ENCODE measurements around the gene NPC1. TPM values are rescaled to one million over a fixed set of nuclear protein-coding genes. Genes with fewer than 3 reads are reported as not detected.
A peak's percentile ranks its signal among the peaks of the same experiment; 100 is the strongest.

NPC1 gene
- total and polyA plus RNA-seq, 4 donors, result 9.5 to 46.7 (median 27.3) TPM

DNA sequence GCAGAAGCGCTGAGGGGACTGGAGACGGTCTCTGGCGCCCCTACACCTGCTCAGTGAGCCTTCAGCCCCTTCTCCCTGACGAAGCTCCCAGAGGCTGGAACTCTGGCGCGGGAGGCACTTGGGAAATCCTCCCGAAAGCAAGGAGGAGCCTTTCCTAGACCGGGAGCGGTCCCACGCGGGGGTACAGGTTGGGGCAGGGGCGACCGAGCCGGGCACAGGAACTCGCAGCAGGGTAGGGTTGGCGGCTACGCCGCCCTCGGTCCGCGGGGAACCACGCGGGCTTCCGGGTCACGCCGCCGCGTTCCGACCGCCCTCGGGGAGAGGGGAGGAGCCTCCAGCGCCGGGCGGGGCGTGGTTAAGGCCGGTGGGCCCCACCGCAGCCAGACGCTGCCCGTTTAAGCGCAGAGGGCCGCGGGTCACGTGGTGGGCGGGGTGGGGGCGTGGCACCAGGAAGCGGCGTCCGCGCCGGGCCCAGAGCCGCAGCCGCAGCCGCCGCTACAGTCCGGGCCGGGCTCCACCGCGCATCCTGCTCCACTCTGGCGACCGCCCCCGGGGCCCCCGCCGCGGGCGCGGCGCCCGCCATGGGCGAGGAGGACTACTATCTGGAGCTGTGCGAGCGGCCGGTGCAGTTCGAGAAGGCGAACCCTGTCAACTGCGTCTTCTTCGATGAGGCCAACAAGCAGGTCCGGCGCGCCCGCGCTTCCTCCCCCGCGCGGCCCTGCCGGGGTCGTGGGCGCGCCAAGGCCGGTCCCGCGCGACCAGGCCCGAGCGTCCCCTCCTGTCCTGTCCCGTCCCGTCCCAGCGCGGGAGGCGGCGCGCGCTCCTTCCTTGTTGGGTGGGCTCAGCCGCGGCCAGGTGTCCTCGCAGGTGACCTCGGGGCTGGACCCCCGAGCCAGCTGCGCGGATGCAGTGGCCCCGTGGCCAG, 83.0 kb downstream of the NPC1 start, which contains the start of gene RMC1:
Gene RMC1 (plus strand): TSS at position 474 of the 925 bp plus-strand sequence. CDS start 108 bp downstream, at position 582.
- no peaks in the 10 kb centered on the region for H3K9me3 ChIP-seq (ENCODE audit: control insufficient read depth in 4 of 4, low read length in 3 of 4)
- peak within 1 kb of the TSS; percentile 68 to 81 for H3K9ac ChIP-seq (ENCODE audit: low read depth in 1 of 2, low read length in 2 of 2)
- H3K36me3 ChIP-seq (ENCODE audit: control insufficient read depth in 4 of 4, insufficient read depth in 3 of 4, low read depth in 1 of 4, low read length in 3 of 4), result peaks cover 0 to 5% (median 0%) of the 10 kb centered on the region in 4 donors
- WGBS, result under 1% methylated on average over 110 of the region's 110 CpGs
- peak within 1 kb of the TSS; percentile 74 to 98 (median 79) for H3K4me3 ChIP-seq (ENCODE audit: low read depth in 1 of 3, low read length in 3 of 3)
- peak; percentile 99 for DNase-seq (ENCODE audit: low spot score)
- TF ChIP-seq, protein P1, sequence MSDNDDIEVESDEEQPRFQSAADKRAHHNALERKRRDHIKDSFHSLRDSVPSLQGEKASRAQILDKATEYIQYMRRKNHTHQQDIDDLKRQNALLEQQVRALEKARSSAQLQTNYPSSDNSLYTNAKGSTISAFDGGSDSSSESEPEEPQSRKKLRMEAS (IDR thresholded peaks at IDR 0.05), result no peak
- TF ChIP-seq RAD21 (IDR thresholded peaks at IDR 0.05), result peak; percentile 29 to 32
- no peak for TF ChIP-seq NR2F2 (IDR thresholded peaks at IDR 0.05)
- TF ChIP-seq, protein P2, sequence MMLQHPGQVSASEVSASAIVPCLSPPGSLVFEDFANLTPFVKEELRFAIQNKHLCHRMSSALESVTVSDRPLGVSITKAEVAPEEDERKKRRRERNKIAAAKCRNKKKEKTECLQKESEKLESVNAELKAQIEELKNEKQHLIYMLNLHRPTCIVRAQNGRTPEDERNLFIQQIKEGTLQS (IDR thresholded peaks at IDR 0.05), result no peak
- TF ChIP-seq, protein P3, sequence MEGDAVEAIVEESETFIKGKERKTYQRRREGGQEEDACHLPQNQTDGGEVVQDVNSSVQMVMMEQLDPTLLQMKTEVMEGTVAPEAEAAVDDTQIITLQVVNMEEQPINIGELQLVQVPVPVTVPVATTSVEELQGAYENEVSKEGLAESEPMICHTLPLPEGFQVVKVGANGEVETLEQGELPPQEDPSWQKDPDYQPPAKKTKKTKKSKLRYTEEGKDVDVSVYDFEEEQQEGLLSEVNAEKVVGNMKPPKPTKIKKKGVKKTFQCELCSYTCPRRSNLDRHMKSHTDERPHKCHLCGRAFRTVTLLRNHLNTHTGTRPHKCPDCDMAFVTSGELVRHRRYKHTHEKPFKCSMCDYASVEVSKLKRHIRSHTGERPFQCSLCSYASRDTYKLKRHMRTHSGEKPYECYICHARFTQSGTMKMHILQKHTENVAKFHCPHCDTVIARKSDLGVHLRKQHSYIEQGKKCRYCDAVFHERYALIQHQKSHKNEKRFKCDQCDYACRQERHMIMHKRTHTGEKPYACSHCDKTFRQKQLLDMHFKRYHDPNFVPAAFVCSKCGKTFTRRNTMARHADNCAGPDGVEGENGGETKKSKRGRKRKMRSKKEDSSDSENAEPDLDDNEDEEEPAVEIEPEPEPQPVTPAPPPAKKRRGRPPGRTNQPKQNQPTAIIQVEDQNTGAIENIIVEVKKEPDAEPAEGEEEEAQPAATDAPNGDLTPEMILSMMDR (IDR thresholded peaks at IDR 0.05; ENCODE audit: low read depth, low read length, missing input control), result no peak
- TF ChIP-seq JUND (IDR thresholded peaks at IDR 0.05), result no peak
- peak; percentile 59 for TF ChIP-seq YY1 (IDR thresholded peaks at IDR 0.05)
- no peak for TF ChIP-seq FOXA2 (IDR thresholded peaks at IDR 0.05)
- TF ChIP-seq, protein P4, sequence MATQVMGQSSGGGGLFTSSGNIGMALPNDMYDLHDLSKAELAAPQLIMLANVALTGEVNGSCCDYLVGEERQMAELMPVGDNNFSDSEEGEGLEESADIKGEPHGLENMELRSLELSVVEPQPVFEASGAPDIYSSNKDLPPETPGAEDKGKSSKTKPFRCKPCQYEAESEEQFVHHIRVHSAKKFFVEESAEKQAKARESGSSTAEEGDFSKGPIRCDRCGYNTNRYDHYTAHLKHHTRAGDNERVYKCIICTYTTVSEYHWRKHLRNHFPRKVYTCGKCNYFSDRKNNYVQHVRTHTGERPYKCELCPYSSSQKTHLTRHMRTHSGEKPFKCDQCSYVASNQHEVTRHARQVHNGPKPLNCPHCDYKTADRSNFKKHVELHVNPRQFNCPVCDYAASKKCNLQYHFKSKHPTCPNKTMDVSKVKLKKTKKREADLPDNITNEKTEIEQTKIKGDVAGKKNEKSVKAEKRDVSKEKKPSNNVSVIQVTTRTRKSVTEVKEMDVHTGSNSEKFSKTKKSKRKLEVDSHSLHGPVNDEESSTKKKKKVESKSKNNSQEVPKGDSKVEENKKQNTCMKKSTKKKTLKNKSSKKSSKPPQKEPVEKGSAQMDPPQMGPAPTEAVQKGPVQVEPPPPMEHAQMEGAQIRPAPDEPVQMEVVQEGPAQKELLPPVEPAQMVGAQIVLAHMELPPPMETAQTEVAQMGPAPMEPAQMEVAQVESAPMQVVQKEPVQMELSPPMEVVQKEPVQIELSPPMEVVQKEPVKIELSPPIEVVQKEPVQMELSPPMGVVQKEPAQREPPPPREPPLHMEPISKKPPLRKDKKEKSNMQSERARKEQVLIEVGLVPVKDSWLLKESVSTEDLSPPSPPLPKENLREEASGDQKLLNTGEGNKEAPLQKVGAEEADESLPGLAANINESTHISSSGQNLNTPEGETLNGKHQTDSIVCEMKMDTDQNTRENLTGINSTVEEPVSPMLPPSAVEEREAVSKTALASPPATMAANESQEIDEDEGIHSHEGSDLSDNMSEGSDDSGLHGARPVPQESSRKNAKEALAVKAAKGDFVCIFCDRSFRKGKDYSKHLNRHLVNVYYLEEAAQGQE (IDR thresholded peaks at IDR 0.05), result peak; percentile 72
- TF ChIP-seq TAF1 (conservative IDR thresholded peaks at IDR 0.05), result no peak
- TF ChIP-seq HNF4G (IDR thresholded peaks at IDR 0.05), result no peak
- peak in 1 of 2 donors; percentile 69 for TF ChIP-seq GABPA (IDR thresholded peaks at IDR 0.05 in 1 of 2, conservative IDR thresholded peaks at IDR 0.05 in 1 of 2)
- TF ChIP-seq ZBTB33 (IDR thresholded peaks at IDR 0.05), result no peak
- TF ChIP-seq HNF4A (conservative IDR thresholded peaks at IDR 0.05), result no peak
- no peak for TF ChIP-seq FOXA1 (IDR thresholded peaks at IDR 0.05)
- TF ChIP-seq EGR1 (IDR thresholded peaks at IDR 0.05; ENCODE audit: low read depth in 2 of 2), result no peak
- TF ChIP-seq RXRA (IDR thresholded peaks at IDR 0.05), result no peak
- TF ChIP-seq SP1 (IDR thresholded peaks at IDR 0.05), result peak; percentile 18
- no peaks in the 10 kb centered on the region for H3K27me3 ChIP-seq (ENCODE audit: control insufficient read depth in 4 of 4, insufficient read depth in 4 of 4, low read length in 3 of 4)
- H3K27ac ChIP-seq (ENCODE audit: low read depth in 1 of 2, low read length in 2 of 2), result peak within 1 kb of the TSS; percentile 89
- H3K4me1 ChIP-seq (ENCODE audit: control insufficient read depth in 4 of 4, insufficient read depth in 4 of 4, low read length in 3 of 4), result peaks cover 0 to 23% (median 14%) of the 10 kb centered on the region in 4 donors

All from liver (tissue), 9 donors.